Superior temporal gyrus (tissue), 1 donor: Measurements from ENCODE around the gene OR6C4.
"Not testable (repeated sequence)": the region's sequence is repeated elsewhere in the genome, so short reads cannot be mapped to it uniquely, and the experiment has no call there.

ENCODE experiments used
- DNase-seq: peaks from one replicate; pipeline ENCODE4 v3.0.0-alpha.2; 2016; ENCODE audit errors: extremely low spot score

OR6C4 gene

GRCh38 chr12:55549302-55549701, at the start of gene OR6C4:
OR6C4 (plus strand) TSS chr12:55549602; CDS start chr12:55551227, 1,625 bp downstream.
- DNase-seq = no peak

DNA sequence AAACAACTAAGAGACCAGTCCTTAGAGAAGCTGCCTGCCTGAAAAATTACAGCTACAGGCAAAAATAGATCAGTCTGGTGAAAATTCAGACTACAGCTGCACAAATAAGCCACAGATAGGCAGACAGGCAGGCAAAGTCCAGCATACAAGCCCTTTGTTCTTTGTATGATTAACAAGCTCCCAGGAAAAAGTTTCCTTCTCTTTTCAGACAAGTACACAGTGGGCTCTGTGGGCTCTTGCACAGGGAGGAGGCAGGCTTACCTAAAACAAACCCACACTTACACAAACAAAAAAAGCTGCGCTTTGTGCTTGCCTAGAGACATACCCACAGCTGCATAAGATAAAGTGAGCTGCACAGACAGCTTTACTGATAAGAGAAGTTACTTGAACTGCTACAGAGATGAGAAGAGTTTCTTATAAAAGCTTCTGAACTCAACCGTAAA, 49.6 kb upstream of the OR6C4 start:
- no peak for DNase-seq

DNA sequence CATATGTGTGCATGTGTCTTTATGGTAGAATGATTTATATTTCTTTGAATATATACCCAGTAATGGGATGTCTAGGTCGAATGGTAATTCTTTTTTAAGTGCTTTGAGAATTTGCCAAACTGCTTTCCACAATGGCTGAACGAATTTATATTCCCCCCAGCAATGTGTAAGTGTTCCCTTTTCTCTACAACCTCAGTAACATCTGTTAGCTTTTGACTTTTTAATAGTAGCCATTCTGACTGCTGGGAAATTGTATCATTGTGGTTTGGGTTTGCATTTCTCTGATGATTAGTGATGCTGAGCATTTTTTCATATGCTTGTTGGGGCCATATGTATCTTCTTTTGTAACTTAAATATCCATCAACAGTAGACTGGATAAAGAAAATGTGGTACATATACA, 47.8 kb upstream of the OR6C4 start:
- DNase-seq = no peak

GRCh38 chr12:55515696-55516095, 33.7 kb upstream of the OR6C4 start:
- no peak for DNase-seq

DNA sequence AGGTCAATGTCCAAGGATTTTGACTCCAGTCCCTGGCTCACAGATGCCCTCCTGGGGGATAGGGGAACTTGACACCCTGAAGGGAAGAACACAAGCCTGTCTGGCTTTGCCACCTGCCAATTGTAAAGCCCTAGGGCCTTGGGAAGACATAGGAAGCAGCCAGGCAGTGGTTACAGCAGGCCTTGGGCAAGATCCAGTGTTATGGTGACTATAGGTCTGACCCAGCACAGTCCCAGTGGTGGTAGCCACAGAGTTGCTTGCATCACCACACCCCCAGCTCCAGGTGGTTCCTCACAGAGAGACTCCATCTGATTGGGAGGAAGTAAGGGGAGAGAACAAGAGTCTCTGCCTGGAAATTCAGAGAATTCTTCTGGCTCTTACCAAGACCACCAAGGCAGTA, 33.0 kb upstream of the OR6C4 start:
- no peak for DNase-seq

DNA sequence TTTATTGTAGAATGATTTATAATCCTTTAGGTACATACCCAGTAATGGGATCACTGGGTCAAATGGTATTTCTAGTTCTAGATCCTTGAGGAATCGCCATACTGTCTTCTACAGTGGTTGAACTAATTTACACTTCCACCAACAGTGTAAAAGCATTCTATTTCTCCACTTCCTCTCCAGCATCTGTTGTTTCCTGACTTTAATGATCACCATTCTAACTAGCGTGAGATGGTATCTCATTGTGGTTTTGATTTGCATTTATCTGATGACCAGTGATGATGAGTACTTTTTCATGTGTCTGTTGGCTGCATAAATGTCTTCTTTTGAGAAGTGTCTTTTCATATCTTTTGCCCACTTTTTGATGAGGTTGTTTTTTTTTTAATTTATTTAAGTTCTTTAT, 1.2 kb upstream of the OR6C4 start:
- DNase-seq = not testable (repeated sequence)

DNA sequence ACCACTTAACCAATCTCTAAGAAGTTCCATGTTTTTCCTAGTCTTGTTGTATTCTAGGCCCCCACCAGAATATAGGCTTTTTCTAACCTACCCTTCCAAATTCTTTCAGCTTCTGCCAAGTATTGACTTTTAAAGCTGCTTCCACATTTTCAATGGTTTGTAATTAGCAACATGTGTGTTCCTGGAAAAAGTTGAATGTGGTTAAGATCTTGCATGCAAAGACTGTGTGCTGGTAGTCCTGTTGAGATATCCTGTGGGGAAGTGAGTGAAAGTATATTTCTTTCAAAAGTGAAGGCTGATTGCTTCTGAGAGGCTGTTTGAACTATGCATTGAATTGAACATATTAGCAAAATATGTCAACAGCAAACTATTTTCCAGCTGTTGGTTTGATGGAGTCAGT, 646 bp upstream of the OR6C4 start:
- DNase-seq = no peak

DNA sequence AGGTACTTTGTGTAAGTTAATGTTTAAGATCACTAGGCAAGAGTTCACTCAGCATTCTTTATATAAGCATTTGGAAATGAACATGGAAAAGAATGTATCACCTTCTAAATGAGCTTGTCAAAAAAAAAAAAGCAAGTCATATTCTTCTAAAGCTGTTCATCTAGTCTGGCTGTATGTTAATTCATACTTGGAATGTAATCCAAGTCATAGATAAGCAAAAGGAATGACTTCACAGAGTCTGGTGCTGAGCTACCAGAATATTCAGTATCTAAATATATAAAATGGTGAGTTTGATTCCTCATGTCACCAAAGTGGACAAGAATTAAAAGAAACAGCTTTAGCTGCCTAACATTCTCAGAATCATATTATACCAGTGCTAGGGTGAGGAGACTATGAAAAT, 4.9 kb downstream of the OR6C4 start:
- DNase-seq = no peak

- not testable (repeated sequence) for DNase-seq
These were observed 20.7 kb downstream of the OR6C4 start for GRCh38 chr12:55570060-55570459.

GRCh38 chr12:55570689-55571088, 21.3 kb downstream of the OR6C4 start:
- not testable (repeated sequence) for DNase-seq

DNA sequence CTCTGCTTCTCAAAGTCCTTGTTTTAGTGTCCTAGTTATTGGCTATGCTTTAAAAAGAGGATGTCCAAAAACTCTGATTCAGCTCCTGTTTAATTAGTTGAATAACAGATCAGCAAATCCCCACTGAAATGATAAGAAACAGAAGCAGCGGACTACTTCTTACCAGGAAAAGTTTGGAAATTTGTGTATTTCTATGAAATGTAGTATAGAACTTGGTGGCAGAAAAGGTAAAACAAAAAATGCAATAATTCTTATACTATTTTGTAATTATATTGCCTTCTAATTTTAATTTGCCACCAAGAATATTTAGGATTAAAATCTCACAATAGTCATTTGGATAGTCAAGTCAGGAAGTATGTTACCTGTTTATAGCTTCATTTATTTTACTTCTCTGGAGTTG, 22.8 kb downstream of the OR6C4 start, which contains the start of gene OR2AP1:
OR2AP1 (plus strand) TSS at position 301 of the 400 bp plus-strand sequence. CDS start 1,947 bp downstream, outside the sequence.
- DNase-seq = no peak

DNA sequence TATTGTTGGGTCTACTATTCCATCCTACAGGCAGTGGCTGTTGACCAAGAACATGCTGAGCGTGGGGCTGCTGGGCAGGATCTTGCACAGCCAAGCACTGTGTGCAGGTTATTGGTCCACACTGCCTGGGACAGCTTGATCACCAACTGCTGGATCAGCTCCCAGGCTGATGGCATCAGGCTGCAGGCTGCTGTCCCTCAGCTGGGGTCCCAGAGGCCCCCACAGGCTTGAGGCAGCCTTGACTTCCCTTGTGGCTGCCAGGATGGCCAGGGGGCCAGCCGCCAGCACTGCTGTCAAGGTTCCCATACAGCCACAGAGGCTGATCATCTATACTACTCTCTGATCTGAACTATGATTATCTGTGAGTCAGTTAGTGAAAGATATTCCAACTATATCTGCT, 32.7 kb downstream of the OR6C4 start:
- DNase-seq = no peak

DNA sequence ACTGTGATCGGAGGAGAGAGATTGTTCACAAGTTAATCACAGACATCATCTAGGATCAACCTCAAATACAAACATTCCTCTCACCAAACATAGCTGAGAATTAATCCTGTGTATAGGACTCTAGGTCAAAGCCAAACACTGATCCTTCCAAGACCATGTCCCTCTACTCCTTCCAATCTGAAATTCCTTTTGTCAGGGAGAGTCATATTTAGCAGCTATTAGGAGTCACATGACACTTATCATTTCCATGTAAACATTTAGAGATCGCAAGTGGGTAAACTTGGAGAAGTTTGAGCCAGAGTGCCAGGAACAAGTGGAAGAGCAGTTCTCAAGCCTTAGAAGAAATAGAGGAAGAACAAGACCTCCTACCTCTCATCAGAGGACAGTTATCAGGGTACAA, 36.4 kb downstream of the OR6C4 start:
- DNase-seq = no peak

DNA sequence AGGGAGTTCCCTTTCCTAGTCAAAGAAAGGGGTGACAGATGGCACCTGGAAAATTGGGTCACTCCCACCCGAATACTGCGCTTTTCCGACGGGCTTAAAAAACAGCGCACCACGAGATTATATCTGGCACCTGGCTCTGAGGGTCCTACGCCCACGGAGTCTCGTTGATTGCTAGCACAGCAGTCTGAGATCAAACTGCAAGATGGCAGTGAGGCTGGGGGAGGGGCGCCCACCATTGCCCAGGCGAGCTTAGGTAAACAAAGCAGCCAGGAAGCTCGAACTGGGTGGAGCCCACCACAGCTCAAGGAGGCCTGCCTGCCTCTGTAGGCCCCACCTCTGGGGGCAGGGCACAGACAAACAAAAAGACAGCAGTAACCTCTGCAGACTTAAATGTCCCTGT, 40.8 kb downstream of the OR6C4 start:
- DNase-seq = not testable (repeated sequence)
